Measurements from ENCODE around the gene ATE1. TPM values are rescaled to one million over a fixed set of nuclear protein-coding genes. Genes with fewer than 3 reads are reported as not detected.

Gene ATE1
- total RNA-seq, 2 donors from 2014 or later, result 16.5 to 24.4 TPM

DNA sequence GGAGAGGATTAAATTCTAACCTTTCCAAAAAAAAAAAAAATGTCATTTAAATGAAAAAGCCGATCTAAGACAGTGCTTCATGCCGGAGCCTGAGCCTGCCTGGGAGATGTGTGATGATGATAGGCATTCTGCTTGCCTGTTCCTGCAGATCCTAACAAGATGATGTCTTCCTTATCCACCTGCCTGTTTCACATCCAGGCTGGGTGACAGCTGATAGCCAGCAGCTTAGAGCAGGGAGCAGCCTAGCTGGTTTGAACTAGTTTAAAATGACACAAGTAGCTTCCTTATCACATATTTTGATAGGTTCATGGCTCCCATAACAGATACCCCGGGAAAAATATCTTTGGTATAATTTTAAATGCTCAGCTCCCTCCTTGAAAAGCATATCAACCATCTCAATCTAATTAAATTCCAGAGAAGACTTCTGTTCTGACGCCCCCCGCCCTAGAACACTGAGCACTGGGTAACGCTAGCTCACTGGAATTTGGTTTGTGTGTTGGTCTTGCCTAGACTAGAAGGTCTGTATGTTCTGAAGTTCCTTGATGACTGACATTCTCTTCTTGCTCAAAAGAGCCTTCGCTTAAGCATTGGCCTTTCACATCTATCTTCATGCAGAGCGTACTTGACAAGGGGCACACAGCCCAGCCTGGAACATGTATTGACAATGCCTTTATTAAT lies 232.7 kb downstream of the ATE1 start:
- no peak for ATAC-seq (replicated peaks)
- no peak overlapping the region for H3K27ac Mint-ChIP-seq
- no peaks in the 10 kb centered on the region for H3K36me3 Mint-ChIP-seq (ENCODE audit: low read depth)
- H3K27me3 Mint-ChIP-seq, result peaks cover 9% of the 10 kb centered on the region
- no peaks in the 10 kb centered on the region for H3K4me1 Mint-ChIP-seq
- H3K4me3 Mint-ChIP-seq, result no peak overlapping the region
- H3K9me3 Mint-ChIP-seq, result no peaks in the 10 kb centered on the region

DNA sequence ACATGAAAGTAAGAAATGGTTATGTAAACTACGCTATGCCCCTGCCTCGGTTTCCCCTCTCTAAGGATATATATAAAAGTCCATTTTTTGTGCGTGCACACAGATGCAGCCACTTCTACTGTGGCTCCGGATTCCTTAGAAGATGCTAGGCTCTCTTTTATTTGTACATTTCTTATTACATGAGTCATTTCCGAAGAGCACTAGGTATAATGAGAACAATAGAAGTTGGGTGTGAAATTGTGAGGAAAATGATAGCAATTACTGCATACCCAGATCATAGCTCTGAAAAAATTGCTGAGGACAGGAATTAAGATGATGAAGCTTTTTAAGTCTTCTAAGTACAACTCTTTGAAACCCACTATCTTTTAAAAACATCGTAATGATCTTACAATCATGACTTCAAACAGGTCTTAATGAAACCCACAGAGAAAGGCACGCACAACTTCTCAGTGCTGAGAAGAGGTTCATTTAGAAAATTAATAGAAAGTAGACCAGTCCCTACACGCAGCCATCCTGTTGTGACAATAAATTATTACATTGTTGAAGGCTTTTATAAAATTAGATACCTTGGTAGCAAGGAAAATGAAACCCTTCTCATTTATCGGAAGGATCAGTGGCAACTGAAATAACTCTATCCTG lies 233.4 kb downstream of the ATE1 start:
- H3K9me3 Mint-ChIP-seq, result no peaks in the 10 kb centered on the region
- H3K4me3 Mint-ChIP-seq, result no peak overlapping the region
- no peak overlapping the region for H3K27ac Mint-ChIP-seq
- H3K27me3 Mint-ChIP-seq, result peaks cover 9% of the 10 kb centered on the region
- H3K4me1 Mint-ChIP-seq, result no peaks in the 10 kb centered on the region
- no peaks in the 10 kb centered on the region for H3K36me3 Mint-ChIP-seq (ENCODE audit: low read depth)
- ATAC-seq (replicated peaks), result no peak

DNA sequence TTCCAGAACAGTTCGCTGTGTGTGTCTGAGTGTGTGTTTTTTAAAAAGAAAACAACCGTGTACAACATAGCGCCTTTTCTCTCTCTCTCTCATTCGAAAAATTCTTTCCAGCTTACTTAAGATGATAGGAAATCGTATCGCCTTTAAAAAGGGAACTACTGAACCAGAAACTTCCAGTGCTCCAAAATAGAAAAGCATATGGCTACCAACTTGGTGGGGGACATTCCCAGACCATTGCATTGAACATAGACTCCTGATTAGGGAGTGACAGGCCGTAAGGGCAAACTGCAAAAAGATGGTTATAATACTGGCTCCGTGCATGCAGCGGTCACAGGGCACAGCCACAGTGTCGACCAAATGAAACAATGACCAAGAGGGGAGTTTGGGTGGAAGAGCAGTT lies 235.2 kb downstream of the ATE1 start:
- Mint-ChIP-seq H3K27ac (no peak overlapping the region), H3K36me3 (ENCODE audit: low read depth) (no peaks in the 10 kb centered on the region), H3K9me3 (no peaks in the 10 kb centered on the region), H3K4me1 (no peaks in the 10 kb centered on the region), H3K27me3 (peaks cover 12% of the 10 kb centered on the region), H3K4me3 (no peak overlapping the region)
- ATAC-seq (replicated peaks), result no peak

DNA sequence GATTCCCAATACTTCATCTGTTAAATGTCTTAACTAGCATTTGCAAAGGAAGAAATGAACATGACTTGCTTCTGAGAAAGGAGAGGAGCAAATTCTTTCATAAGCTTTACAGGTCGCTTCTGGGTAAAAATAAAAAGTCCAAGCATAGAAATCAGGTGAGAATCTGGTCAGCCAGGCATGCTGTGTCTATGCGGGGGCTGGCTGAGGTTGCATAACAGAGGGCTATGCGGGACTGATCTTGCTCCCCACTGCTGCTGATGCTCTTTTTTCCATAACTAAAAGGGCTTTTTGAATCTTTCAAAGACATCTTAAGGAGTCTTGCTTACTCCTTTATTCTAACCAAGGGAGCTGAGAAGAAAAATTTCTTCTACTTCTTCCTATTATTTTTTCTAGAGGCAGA lies 236.9 kb downstream of the ATE1 start:
- H3K36me3 Mint-ChIP-seq (ENCODE audit: low read depth), result no peaks in the 10 kb centered on the region
- H3K9me3 Mint-ChIP-seq, result no peaks in the 10 kb centered on the region

More for the DNA sequence above, 236.9 kb downstream of the ATE1 start:
- H3K27ac Mint-ChIP-seq, result no peak overlapping the region
- peaks cover 15% of the 10 kb centered on the region for H3K27me3 Mint-ChIP-seq
- ATAC-seq (replicated peaks), result no peak
- no peak overlapping the region for H3K4me3 Mint-ChIP-seq
- H3K4me1 Mint-ChIP-seq, result no peaks in the 10 kb centered on the region

Other genes with a start within 250 kb of the ATE1 start
- gene NSMCE4A, start 47.2 kb upstream of the ATE1 start, total RNA-seq, result 10 to 100 TPM; 26.4 to 49.7 TPM
- gene TACC2, start 61.1 kb upstream of the ATE1 start, total RNA-seq, result not detected